Heart left ventricle (tissue), 16 donors: Measurements from ENCODE around the gene NDUFB11. TPM values are rescaled to one million over a fixed set of nuclear protein-coding genes. Genes with fewer than 3 reads are reported as not detected.
"Not testable (repeated sequence)": the region's sequence is repeated elsewhere in the genome, so short reads cannot be mapped to it uniquely, and the experiment has no call there.

Experiments used
- ATAC-seq, 4 donors: fragments of 200-7000 bp; cut with Tn5 transposase; one replicate each; pipeline ENCODE4 v1.9.1; 2020 to 2022; ENCODE audit warnings: moderate library complexity in 4 of 4, mild to moderate bottlenecking in 3 of 4, moderate number of reproducible peaks in 1 of 4
- DNase-seq, 5 donors: peaks; one replicate each; pipeline ENCODE4 v3.0.0-alpha.2; 2020
- H3K27ac ChIP-seq, 12 donors: fragments of 200-600 bp; sonication (generic) in 4 of 12; one replicate each; pipeline versions ENCODE4 v1.5.0 to v1.8.0; 2016 to 2022; ENCODE audit warnings: mild to moderate bottlenecking in 2 of 12
- H3K27me3 ChIP-seq, 9 donors: fragments of 200-600 bp; sonication (generic) in 2 of 9; one replicate each; pipeline versions ENCODE4 v1.5.1 to v1.8.0; 2016 to 2022; ENCODE audit warnings: mild to moderate bottlenecking in 3 of 9
- H3K36me3 ChIP-seq, 9 donors: fragments of 200-600 bp; sonication (generic) in 2 of 9; one replicate each; pipeline versions ENCODE4 v1.5.0 to v1.8.0; 2018 to 2022; ENCODE audit warnings: mild to moderate bottlenecking in 2 of 9
- H3K4me1 ChIP-seq, 12 donors: fragments of 200-600 bp; sonication (generic) in 4 of 12; one replicate each; pipeline versions ENCODE4 v1.5.0 to v1.8.0; 2016 to 2022; ENCODE audit warnings: mild to moderate bottlenecking in 3 of 12
- H3K4me3 ChIP-seq, 12 donors: fragments of 200-600 bp; sonication (generic) in 4 of 12; one replicate each; pipeline versions ENCODE4 v1.5.0 to v1.8.0; 2017 to 2022; ENCODE audit warnings: mild to moderate bottlenecking in 9 of 12, moderate library complexity in 4 of 12
- H3K9me3 ChIP-seq, 12 donors: fragments of 200-600 bp; sonication (generic) in 4 of 12; one replicate each; pipeline versions ENCODE4 v1.5.0 to v1.8.0; 2016 to 2022; ENCODE audit warnings: mild to moderate bottlenecking in 1 of 12
- POLR2A ChIP-seq, 2 donors: fragments of 450-650 bp; IDR thresholded peaks; one replicate each; pipeline ENCODE4 v1.6.1; 2017; ENCODE audit warnings: antibody characterized with exemption in 2 of 2, mild to moderate bottlenecking in 2 of 2, moderate library complexity in 2 of 2
- WGBS, 4 donors: extraction: QIAGEN DNeasy Blood & Tissue Kit in 2 of 4; methylation state at CpG; one replicate each; pipeline versions ENCODE4 v1.1.5 to v1.1.7; 2013 to 2018; 5-methylcytosine and 5-hydroxymethylcytosine counted together
- intact Hi-C, 10 donors: fragments of 100-400 bp; cut with DNase I; formaldehyde crosslinking; loops; one replicate each; pipeline versions ENCODE4 v1.11.1 to v1.14.2; 2022
- polyA plus RNA-seq, 2 donors: library from polyadenylated mRNA; stranded (reverse); fragments of 200-250 nt; gene quantifications; one replicate each; pipeline ENCODE4 v1.2.3, GENCODE V29; 2013
- total RNA-seq, 9 donors: library from RNA; depleted of rRNA in 2 of 9; stranded (reverse); fragments of >200 nt in 2 of 9; fragmentation: NEBNext Ultra II Directional in 3 of 9; extraction: Animal tissue kit (Norgen Biotek cat#: 25700) in 3 of 9; gene quantifications; one replicate each; pipeline versions ENCODE4 v1.1.0 to v1.2.4, GENCODE V29; 2016 to 2023
- TF ChIP-seq, protein P1 (sequence below), 12 donors: fragments of 200-600 bp; sonication (generic) in 4 of 12; IDR thresholded peaks; one replicate each; pipeline versions ENCODE4 v1.5.0 to v1.8.0; 2018 to 2022; ENCODE audit warnings: antibody characterized with exemption in 12 of 12, mild to moderate bottlenecking in 5 of 12
- donor health status: ischemic (EF 13 %, LVEDD 7.1; RV severe dilation, severe dysfunction).
- donor health status: healthy with polysubstance abuse.
- donor health status: DM: no; HTN: yes; CAD: no.
- donor health status: DM: no; HTN: no; CAD: no.
- donor health status: ischemic (EF 25% LVEDD 6.9; RV normal size, moderate dysfunction).
- donor health status: ischemic (EF 25% LVEDD 5.7; RV mildly dilated, moderate dysfunction).
- donor health status: healthy.
- donor health status: DM: yes; HTN: yes; CAD: no.
- donor health status: ischemic (EF 35%, LVEDD 5.7; RV mildly dilated, moderate dysfunction).
- donor health status: nonischemic (EF 11% LVEDD 7.7; RV severe dilation, severe dysfunction).
- donor health status: DM: yes; HTN: yes; CAD: no.
- donor health status: PGD.
- donor health status: ischemic (EF 29% LVEDD 5.4; RV normal size, mild dysfunction).
- donor health status: nonischemic (EF 23%, LVEDD 6.1; RV moderate dilation, normal function).

Gene NDUFB11
- total and polyA plus RNA-seq, 11 donors, result 128 to 254 (median 173) TPM

DNA sequence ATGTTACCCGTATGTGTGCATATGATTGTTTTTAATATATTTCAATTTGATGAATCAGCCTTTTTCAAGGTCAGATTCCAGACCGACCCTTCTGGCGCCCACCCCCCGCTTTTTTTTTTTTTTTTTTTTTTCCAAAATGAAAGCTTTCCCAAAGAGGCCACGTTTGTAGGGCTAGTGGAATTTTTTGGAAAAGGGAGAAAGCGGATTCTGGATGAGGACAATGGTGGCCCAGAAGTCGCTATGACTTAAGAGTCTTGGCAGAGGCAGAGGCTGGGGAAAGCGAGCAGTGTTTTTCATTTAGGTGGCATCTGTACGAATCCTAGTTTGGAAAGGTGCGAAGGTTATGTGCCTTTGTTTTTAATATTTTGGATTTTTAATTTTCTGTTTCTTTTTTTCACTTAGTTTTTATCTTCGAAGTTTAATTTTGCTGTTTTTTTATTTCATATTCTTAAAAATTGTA is 14.6 kb downstream of the NDUFB11 start:
- Histone ChIP-seq H3K9me3 (no peaks in the 10 kb centered on the region), H3K36me3 (no peaks in the 10 kb centered on the region), H3K4me3 (peak overlapping the region in 11 of 12 donors; percentile 10 to 91 (median 61)), H3K4me1 (peaks cover 0 to 10% (median 6%) of the 10 kb centered on the region in 12 donors), H3K27me3 (peaks cover 0 to 12% (median 0%) of the 10 kb centered on the region in 9 donors), H3K27ac (peak overlapping the region in 9 of 12 donors; percentile 52 to 84 (median 79))
- DNase-seq (no peak), ATAC-seq (no peak)
- intact Hi-C loops, result no loop called here
- TF ChIP-seq, protein P1, sequence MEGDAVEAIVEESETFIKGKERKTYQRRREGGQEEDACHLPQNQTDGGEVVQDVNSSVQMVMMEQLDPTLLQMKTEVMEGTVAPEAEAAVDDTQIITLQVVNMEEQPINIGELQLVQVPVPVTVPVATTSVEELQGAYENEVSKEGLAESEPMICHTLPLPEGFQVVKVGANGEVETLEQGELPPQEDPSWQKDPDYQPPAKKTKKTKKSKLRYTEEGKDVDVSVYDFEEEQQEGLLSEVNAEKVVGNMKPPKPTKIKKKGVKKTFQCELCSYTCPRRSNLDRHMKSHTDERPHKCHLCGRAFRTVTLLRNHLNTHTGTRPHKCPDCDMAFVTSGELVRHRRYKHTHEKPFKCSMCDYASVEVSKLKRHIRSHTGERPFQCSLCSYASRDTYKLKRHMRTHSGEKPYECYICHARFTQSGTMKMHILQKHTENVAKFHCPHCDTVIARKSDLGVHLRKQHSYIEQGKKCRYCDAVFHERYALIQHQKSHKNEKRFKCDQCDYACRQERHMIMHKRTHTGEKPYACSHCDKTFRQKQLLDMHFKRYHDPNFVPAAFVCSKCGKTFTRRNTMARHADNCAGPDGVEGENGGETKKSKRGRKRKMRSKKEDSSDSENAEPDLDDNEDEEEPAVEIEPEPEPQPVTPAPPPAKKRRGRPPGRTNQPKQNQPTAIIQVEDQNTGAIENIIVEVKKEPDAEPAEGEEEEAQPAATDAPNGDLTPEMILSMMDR (IDR thresholded peaks at IDR 0.05), result no peak
- no peak for TF ChIP-seq POLR2A (IDR thresholded peaks at IDR 0.05)
- WGBS, 4 donors, result 17 to 46% (median 29%) methylated on average over 11 of the region's 11 CpGs

DNA sequence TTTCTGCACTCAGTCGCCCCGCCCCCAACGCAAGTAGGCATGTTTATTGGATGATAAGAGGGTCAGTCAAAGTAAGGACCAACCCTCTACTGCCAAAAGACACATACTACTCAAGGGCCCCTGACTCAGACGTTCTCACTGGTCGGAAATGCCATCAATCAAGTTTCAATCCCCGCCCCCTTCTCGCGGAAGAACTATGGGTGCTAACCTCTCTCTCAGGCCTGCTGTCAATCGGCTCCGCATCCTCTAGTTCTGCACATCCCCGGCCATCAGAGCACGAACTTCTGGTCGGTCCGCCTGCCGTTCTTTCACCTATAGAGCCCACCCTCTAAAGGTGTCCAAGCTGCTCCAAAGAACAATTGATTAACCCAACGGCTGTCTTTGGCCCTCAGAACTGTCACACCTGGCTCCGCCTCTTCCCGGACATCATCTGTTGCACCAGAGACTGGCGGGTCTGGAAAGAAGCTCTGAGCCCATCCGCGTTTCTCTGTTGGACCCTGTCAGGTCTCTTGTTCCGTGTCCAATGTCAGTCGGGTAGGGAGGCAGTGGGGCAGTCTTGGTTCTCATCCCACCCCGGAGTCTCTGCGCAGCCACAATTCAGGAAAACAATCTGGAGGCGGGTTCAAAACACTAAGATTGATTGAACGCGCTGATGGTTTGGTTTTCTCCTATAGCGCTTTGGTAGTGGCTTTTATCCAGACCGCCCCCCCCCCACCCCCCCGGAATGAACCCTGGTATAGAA is 15.2 kb downstream of the NDUFB11 start:
- ATAC-seq (peak; percentile 98 to 99 (median 98)), DNase-seq (peak; percentile 87 to 91 (median 90))
- Histone ChIP-seq H3K4me3 (peak overlapping the region in 11 of 12 donors; percentile 27 to 91 (median 61)), H3K36me3 (no peaks in the 10 kb centered on the region), H3K9me3 (no peaks in the 10 kb centered on the region), H3K27ac (peak overlapping the region in 11 of 12 donors; percentile 52 to 88 (median 79)), H3K4me1 (peaks cover 0 to 10% (median 6%) of the 10 kb centered on the region in 12 donors), H3K27me3 (peaks cover 0 to 7% (median 0%) of the 10 kb centered on the region in 9 donors)
- 0 to 42% (median 21%) methylated on average over 28 to 31 of the region's 31 CpGs for WGBS, 4 donors
- intact Hi-C loops, result no loop called here
- TF ChIP-seq, protein P1 (IDR thresholded peaks at IDR 0.05), result no peak
- TF ChIP-seq POLR2A (IDR thresholded peaks at IDR 0.05), result no peak

DNA sequence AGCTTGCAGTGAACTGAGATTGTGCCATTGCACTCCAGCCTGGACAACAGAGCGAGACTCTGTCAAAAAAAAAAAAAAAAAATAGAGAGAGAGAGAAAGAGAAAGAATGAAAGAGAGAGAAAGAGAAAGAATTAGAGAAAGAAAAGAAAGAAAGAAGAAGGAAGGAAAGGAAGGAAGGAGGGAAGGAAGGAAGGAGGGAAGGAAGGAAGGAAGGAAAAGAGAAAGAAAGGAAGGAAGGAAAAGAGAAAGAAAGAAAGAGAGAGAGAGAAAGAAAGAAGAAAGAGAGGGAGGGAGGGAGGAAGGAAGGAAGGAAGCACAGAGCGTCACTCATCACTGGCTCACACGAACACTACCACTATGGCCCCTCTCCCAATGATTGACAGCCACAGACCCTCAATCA is 20.0 kb downstream of the NDUFB11 start:
- H3K4me3 ChIP-seq, H3K27ac ChIP-seq, intact Hi-C loops, DNase-seq, ATAC-seq, H3K36me3 ChIP-seq, H3K4me1 ChIP-seq, H3K9me3 ChIP-seq: not testable (repeated sequence)
- 72 to 78% (median 76%) methylated on average over 3 of the region's 3 CpGs for WGBS, 4 donors
- H3K27me3 ChIP-seq, result peaks cover 0 to 16% (median 0%) of the 10 kb centered on the region in 9 donors

DNA sequence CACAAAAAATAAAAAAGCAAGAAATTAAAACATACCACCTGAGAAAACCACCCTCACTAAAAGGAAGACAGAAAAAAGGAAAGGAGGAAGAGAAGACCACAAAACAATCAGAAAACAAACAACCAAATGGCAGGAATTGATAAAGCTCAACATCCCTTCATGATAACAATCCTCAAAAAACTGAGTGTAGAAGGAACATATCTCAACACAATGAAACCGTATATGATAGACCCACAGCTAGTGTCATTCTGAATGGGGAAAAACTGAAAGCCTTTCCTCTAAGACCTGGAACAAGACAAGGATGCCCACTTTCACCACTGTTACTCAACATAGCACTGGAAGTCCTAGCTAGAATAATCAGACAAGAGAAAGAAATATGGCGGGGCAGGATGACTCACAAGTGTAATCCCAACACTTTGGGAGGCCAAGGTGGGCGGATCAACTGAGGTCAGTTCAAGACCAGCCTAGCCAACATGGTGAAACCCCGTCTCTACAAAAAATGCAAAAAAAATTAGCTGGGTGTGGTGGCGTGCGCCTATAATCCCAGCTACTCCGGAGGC is 27.9 kb downstream of the NDUFB11 start:
- H3K9me3 ChIP-seq, ATAC-seq, H3K4me3 ChIP-seq, intact Hi-C loops, DNase-seq, H3K27ac ChIP-seq, H3K4me1 ChIP-seq, H3K36me3 ChIP-seq: not testable (repeated sequence)
- 86 to 92% (median 89%) methylated on average over 7 of the region's 7 CpGs for WGBS, 4 donors
- peaks cover 0 to 34% (median 0%) of the 10 kb centered on the region in 9 donors for H3K27me3 ChIP-seq

DNA sequence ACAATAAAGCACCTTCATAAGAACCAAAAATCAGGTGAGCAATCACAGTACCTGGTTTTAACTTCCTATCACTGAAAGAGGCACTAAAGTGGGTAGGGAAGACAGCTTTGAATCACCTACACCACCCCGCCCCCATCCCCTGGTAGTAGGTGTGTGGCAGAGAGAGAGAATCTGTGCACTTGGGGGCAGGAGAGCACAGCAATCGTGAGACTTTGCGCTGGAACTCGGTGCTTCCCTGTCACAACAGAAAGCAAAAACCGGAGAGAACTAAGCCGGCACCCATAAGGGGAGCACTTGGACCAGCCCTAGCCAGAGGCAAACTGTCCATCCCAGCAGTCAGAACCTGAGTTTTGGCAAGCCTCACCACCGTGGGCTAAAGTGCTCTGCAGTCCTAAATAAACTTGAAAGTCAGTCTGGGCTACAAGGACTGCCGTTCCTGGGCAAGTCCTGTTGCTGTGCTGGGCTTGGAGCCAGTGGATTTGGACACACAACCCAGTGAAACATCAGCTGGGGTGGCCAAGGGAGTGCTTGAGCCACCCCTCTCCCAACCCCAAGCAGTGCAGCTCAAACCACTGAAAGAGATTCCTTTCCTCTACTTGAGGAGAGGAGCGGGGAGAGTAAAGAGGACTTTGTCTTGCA is 32.1 kb downstream of the NDUFB11 start:
- no peak overlapping the region for H3K4me3 ChIP-seq
- DNase-seq (no peak), ATAC-seq (peak in 2 of 4 donors; percentile 47 to 56)
- TF ChIP-seq POLR2A (IDR thresholded peaks at IDR 0.05), result no peak
- TF ChIP-seq, protein P1 (IDR thresholded peaks at IDR 0.05), result no peak
- no peaks in the 10 kb centered on the region for H3K36me3 ChIP-seq
- intact Hi-C loops, result no loop called here
- H3K9me3 ChIP-seq, result no peaks in the 10 kb centered on the region
- no peaks in the 10 kb centered on the region for H3K4me1 ChIP-seq
- H3K27ac ChIP-seq, result no peak overlapping the region
- peaks cover 0 to 24% (median 0%) of the 10 kb centered on the region in 9 donors for H3K27me3 ChIP-seq
- 64 to 70% (median 66%) methylated on average over 8 to 9 of the region's 9 CpGs for WGBS, 4 donors

DNA sequence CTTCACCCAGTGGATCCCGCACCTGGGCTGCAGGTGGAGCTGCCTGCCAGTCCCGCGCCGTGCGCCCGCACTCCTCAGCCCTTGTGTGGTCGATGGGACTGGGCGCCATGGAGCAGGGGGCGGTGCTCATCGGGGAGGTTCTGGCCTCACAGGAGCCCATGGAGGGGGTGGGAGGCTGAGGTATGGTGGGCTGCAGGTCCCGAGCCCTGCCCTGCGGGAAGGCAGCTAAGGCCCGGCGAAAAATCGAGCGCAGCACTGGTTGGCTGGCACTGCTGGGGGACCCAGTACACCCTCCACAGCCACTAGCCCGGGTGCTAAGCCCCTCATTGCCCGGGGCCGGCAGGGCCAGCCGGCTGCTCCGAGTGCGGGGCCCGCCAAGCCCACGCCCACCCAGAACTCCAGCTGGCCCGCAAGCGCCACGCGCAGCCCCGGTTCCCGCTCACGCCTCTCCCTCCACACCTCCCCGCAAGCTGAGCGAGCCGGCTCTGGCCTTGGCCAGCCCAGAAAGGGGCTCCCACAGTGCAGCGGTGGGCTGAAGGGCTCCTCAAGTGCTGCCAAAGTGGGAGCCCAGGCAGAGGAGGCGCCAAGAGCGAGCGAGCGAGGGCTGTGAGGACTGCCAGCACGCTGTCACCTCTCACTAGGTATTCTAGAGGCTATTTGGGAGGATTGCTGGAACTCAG is 33.4 kb downstream of the NDUFB11 start:
- H3K27ac ChIP-seq, DNase-seq, intact Hi-C loops, H3K4me3 ChIP-seq, H3K4me1 ChIP-seq, ATAC-seq, H3K9me3 ChIP-seq, H3K36me3 ChIP-seq: not testable (repeated sequence)
- 92 to 99% (median 98%) methylated on average over 8 to 34 of the region's 40 CpGs for WGBS, 4 donors
- peaks cover 0 to 16% (median 0%) of the 10 kb centered on the region in 9 donors for H3K27me3 ChIP-seq
